Adipose tissue (tissue), 3 donors: ENCODE results near the gene RPP38. TPM values are rescaled to one million over a fixed set of nuclear protein-coding genes. Genes with fewer than 3 reads are reported as not detected.
A peak's percentile ranks its signal among the peaks of the same experiment; 100 is the strongest.

Experiments
- H3K27ac ChIP-seq: one replicate; pipeline ENCODE4 v1.5.1; 2013; ENCODE audit warnings: low read depth, low read length
- WGBS, 3 donors: extraction: QIAGEN DNeasy Blood & Tissue Kit; methylation state at CpG; one replicate each; pipeline ENCODE4 v1.1.7; 2013; 5-methylcytosine and 5-hydroxymethylcytosine counted together
- polyA plus RNA-seq, 3 donors: library from polyadenylated mRNA; stranded (reverse); fragments of 200-250 nt; gene quantifications; one replicate each; pipeline ENCODE4 v1.2.3, GENCODE V29; 2013
- donor health status: healthy with polysubstance abuse.
- donor health status: Bipolar disorder and iron deficiency.
- donor health status: healthy.

RPP38 gene, protein sequence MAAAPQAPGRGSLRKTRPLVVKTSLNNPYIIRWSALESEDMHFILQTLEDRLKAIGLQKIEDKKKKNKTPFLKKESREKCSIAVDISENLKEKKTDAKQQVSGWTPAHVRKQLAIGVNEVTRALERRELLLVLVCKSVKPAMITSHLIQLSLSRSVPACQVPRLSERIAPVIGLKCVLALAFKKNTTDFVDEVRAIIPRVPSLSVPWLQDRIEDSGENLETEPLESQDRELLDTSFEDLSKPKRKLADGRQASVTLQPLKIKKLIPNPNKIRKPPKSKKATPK
- 10 to 100 TPM in 2 of 3 donors, 1 to 10 TPM in 1; 8.3 to 14.5 (median 11.8) TPM for polyA plus RNA-seq

DNA sequence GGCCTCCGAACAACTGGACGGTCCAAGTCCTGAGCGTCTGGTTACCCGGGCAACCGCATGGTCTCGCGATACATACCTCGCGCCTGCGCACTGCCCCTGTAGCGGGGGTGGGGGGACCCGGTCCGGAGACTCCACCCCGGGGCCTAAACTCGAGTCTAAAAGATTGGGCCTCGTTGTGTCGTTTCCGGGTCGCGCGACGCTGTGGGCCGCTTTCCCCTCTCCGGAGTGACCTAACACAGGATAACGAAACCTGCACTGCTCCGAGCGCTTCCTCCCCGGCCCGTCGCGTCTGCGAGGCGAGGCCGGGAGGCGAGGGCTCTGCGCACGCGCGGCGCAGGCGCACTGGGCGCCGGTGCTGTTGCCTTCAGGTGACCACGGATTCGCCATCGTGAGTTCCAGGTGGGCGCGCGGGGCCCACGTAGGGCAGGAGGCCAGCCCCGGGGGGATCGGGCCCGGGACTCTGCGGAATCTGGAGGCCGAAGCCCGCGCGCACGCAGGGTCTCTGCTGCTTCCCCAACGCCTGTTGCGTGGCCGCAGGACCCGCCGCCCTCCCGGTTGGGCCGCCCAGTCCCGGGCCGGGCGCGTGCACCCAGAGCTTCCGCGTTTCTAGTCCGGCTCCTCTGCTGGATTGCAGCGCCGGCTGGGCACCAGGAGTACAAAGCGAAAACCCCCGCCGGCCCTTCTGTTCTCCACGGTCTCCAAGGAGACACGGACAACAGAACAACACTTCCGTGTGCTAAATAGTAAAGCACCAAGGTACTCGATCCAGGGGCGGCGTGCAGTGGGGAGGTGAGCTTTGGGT lies at the start of gene RPP38:
Gene RPP38, plus strand, starts transcription at position 345 of the 802 bp plus-strand sequence. CDS start 5,960 bp downstream, outside the sequence.
- WGBS, 3 donors: 0% methylated on average over 83 to 84 of the region's 84 CpGs
- H3K27ac ChIP-seq: peak within 1 kb of the TSS; percentile 62

DNA sequence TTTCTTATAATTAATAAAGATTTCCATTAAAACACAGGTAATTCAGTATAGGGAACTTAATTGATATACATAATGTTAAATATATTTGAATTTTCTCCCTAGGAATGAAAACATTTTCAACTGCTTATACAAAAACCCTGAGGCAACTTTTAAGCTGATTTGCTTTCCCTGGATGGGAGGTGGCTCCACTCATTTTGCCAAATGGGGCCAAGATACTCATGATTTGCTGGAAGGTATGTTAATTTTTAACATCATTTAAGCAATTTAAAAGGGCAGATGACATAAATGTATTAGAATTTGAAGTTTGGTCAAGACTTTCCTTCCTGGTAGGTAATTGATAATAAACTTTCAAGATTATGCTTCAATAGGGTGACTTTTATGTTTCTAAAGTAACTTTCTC lies 47.6 kb upstream of the RPP38 start:
- no peak overlapping the region for H3K27ac ChIP-seq

DNA sequence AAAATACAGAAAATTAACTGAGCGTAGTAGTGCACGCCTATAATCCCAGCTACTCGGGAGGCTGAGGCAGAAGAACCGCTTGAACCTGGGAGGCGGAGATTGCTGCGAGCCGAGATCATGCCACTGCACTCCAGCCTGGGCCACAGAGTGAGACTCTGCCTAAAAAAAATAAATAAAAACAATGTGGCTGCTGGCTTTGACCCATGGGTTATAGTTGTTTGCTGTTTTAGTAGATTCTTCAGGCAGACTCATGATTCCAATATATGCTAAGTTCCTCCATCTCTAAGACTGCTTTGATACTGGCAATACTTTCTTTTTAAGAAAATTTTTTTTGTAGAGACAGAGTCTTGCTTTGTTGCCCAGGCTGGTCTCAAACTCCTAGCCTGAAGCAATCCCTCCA lies 45.0 kb upstream of the RPP38 start:
- 91 to 92% (median 92%) methylated on average over 7 of the region's 7 CpGs for WGBS, 3 donors
- no peak overlapping the region for H3K27ac ChIP-seq

DNA sequence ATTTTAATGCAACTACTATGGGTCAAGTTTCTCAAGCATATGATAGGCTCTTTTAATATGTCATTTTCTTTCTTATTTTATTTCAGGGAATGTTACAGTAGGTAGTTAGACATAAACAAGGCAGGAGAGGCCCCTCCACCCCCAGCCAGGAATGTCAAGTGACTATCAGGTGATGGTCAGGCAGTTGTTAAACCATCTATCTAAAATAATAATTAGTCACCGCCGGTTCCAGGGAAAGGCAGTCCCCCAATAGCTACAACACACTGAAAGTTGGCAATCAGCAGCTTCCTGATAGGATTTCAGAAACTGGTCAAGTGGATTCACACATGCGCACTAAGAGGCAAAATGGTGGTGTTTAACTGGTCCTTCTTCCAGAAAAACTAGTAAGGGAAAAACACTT lies 44.1 kb upstream of the RPP38 start:
- 90 to 91% (median 91%) methylated on average over 3 of the region's 3 CpGs for WGBS, 3 donors
- no peak overlapping the region for H3K27ac ChIP-seq

DNA sequence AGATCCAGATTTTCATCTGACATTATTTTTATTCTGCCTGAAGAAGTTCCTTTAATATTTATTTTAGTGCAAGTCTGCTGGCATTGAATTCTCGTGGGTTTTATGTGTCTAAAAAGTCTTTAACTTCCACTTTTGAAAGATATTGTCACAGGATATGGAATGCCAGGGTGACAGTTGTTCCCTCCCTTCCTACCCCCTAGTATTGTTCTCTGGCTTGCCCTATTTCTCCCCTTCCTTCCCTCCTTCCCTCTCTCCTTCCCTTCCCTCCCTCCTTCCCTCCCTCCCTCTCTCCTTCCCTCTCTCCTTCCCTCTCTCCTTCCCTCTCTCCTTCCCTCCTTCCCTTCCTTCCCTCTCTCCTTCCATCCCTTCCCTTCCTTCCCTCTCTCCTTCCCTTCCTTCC lies 38.5 kb upstream of the RPP38 start:
- no peak overlapping the region for H3K27ac ChIP-seq
- WGBS, 3 donors: 49 to 77% (median 55%) methylated on average over 1 of the region's 1 CpG

DNA sequence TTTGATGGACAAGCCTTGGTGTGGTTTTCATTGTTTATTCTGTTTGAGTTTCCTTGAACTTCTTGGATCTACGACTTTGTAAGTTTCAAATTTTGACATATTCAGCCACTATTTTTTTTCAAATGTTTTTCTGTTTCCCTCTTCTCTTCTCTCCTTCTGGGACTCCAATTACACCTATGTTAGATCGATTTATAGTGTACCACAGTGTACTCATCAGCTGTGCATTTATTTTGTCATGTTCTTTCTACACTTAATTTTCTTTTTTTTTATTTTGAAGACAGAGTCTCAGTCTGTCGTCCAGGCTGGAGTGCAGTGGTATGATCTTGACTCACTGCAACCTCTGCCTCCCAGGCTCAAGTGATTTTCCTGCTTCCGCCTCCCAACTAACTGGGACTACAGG lies 37.2 kb upstream of the RPP38 start:
- 81 to 94% (median 82%) methylated on average over 4 of the region's 4 CpGs for WGBS, 3 donors

DNA sequence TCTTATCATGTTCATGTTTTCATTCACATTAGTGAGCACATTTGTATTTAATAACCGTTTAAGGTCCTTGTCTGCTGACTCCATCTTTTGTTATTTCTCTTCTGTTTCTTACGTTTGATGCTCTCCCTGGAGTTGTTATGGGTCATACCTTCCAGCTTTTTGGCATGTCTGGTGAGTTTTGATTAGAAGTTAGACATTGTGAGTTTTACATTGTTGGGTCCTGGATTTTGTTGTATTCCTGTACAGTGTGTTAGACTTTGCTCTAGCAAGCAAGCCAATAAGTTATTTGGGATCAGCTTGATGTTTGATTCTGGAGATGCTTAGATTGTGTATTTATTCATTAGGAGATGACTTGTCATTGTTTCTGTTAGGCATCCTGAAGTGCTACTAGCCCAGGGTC lies 36.5 kb upstream of the RPP38 start:
- WGBS, 3 donors: 73 to 85% (median 84%) methylated on average over 2 of the region's 2 CpGs

More for the DNA sequence above, 37.2 kb upstream of the RPP38 start:
- no peak overlapping the region for H3K27ac ChIP-seq

DNA sequence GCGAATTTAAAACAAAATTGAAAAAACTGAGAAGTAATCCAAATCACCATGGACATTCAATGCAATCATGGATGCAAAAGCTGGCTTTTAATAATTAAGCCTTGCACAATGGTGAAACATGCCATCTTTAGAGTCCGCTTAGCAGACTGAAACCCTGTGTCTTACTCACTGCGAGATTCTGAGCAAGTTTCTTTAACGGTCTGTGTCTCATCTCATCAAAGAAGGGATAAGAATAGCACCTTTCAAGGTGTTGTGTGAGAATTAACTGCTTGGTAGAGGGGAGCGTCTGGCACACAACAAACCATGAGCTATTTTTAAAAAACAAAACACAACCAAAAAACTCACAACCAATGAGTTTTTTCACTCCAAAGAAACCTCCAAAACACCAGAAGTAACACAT lies 30.0 kb upstream of the RPP38 start:
- H3K27ac ChIP-seq: no peak overlapping the region
- 85 to 94% (median 89%) methylated on average over 5 of the region's 5 CpGs for WGBS, 3 donors

More for the DNA sequence above, 36.5 kb upstream of the RPP38 start:
- H3K27ac ChIP-seq: no peak overlapping the region

DNA sequence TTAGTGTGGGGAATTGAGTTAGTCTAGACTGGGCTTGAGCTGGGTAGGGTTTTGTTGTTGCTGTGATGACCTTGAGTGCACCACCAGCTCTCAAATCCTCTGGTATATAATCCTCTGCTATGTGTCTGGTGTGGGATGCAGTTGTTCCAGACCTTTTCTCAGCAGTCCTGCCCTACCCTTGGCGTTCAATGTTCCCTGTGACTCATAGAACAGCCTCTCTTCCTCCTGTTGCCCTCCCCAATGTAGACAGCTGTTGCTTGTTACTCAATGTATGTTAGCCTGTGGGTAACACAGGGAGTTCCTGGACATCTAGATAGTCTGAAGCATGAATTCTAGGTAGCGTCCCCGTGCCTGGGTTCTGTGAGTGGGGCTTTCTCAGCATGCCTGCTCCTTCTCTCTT lies 28.4 kb upstream of the RPP38 start:
- WGBS, 3 donors: 82 to 92% (median 91%) methylated on average over 3 of the region's 3 CpGs
- H3K27ac ChIP-seq: no peak overlapping the region

DNA sequence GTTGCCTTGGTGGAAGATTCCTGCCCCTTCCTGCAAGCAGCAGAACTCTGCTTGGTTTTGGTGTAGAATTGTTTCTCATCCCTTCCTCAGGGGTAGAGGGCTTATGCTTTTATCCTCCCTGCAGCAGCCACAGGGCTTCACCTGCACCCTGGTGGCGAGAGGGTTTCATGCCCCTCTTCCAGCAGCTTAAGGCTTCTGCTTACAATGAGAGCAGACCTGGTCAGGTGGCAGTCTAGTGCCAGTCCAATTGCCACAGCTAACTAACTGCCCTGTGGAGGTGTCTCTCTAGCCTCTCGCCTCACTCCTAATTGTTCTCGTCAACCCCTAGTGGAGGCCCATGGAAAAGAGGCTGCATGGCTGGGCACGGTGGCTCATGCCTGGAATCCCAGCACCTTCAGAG lies 27.9 kb upstream of the RPP38 start:
- 68 to 83% (median 75%) methylated on average over 4 of the region's 4 CpGs for WGBS, 3 donors

DNA sequence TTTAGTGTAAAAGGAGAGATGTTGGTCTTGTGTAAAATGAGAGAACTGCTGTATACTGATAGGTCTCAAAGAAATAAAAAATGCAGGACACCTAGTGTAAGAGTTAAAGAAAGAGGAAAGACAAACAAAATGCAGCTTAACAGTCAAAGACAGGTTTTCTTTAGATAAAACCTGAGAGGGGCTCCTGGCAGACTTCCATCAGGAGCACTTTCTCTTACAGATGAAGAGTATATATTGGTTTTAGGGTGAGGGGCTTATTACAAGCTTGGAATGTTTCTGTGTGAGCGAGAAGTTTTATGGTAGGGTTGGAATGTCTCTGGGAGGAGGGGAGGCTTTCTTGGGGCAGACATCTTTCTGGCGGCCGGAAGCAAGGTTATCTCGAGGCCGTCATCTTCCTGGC lies 24.8 kb upstream of the RPP38 start:
- no peak overlapping the region for H3K27ac ChIP-seq
- WGBS, 3 donors: 90 to 96% (median 93%) methylated on average over 5 of the region's 5 CpGs

More for the DNA sequence above, 27.9 kb upstream of the RPP38 start:
- H3K27ac ChIP-seq: no peak overlapping the region

DNA sequence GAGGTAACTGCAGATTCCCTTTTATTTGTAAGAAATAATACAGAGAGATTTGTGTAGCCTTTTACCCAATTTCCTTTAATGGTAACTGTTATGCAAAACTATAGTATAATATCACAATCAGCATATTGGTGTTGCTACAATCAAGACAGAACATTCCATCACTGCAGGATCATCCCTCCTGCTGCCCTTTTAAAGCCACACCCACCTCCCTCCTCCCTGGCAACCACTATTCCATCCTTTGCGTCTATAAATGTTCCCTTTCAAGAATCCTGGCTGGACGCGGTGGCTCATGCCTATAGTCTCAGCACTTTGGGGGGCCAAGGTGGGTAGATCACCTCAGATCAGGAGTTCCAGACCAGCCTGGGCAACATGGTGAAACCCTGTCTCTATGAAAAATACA lies 21.7 kb upstream of the RPP38 start:
- 88 to 96% (median 95%) methylated on average over 3 of the region's 3 CpGs for WGBS, 3 donors

DNA sequence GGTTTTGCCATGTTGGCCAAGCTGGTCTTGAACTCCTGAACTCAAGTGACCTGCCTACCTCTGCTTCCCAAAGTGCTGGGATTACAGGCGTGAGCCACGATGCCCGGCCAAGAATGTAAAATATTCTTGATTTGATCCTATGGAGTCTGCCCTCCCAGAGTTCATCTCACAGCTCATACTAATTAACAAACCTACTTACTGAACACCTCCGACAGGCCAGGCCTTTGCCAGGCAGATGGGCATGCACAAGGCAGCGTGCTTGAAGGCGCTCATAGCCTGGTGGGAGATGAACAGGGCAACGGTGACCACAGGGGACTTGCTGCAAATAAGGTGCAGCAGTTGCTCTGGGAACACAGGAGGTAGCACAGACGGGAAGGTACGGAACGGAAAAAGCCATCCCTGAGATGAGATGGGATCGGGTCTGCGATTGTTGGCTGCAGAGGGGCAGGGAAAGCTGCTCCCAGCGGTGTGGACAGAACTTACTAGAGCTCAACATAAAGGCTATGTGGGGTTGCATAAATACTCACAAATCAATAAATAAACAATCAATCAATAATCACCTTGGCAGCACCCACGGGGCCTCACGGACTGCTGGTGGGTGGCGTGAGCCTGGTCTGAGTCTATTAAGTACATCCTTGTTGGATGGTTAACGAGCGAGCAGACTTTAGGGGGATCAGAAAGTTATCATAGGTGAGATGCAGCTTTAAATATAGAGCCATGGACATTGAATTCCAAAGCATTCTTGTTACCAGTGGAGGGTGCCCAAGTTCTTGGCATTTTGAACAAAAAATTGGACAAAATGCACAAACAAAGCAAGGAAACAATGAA lies 13.3 kb upstream of the RPP38 start:
- no peak overlapping the region for H3K27ac ChIP-seq
- 73 to 75% (median 74%) methylated on average over 18 of the region's 18 CpGs for WGBS, 3 donors

More for the DNA sequence above, 21.7 kb upstream of the RPP38 start:
- H3K27ac ChIP-seq: no peak overlapping the region

DNA sequence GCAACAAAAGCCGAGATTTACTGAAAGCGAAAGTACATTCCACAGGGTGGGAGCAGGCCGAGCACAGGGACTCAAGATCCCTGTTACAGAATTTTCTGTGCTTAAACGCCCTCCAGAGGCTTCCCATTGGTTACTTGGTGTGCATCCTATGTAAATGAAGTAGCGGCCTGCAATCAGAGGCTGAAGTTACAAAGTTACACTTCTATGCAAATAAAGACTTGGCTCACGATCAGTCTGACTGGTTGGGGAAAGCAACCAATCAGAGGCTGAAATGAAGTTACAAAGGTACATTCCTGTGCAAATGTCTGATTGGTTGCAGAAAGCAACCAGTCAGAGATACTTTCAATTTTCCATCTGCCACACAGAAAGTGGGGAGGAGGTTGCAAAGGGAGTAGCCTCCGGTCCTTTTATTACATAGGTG lies 12.6 kb upstream of the RPP38 start:
- no peak overlapping the region for H3K27ac ChIP-seq
- 28 to 38% (median 34%) methylated on average over 7 of the region's 7 CpGs for WGBS, 3 donors

DNA sequence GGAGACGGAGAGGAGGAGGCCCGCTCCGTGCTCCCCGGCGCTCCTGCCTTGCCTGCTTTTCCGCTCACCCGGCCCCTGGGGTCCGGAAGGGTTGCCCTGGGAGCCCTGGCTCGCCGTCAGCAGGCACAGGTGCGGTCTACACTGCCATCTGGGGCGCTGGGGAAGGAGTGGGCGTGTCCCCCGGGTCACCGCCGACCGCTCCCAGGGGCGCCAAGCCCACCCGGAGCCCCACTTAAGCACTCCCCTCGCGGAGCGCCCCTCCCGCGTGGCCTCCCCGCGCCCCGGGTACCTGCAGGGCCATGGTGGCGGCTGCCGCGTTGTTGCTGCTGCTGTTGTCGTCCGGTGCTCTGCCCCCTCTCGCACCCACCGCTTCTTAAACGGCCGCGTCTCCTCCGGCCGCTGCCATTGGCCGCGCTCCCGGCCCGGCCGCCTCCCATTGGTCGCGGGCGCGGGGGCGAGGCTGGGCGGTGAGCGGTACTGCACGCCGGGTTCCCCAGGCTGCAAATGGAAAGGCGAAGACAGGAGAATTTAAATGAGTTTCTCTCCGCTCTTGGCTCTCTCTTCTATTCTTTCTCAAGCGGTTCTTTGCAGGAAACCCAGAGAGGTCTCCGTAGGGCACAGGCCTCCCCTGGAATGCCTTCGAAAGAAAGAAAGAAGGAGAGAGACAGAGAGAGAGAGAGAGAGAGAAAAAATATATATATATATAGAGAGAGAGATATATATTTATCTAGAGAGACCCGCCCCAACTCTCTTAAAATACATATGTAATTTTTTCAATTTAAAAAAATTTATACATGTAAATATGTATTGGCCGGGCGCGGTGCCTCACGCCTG lies 8.5 kb upstream of the RPP38 start, which contains the start of gene ACBD7:
Gene ACBD7, minus strand, starts transcription at position 349 of the 834 bp plus-strand sequence. Its CDS starts 48 bp downstream, at position 301.
- H3K27ac ChIP-seq: no peak within 1 kb of the TSS
- WGBS, 3 donors: 6 to 7% (median 7%) methylated on average over 62 to 63 of the region's 63 CpGs

DNA sequence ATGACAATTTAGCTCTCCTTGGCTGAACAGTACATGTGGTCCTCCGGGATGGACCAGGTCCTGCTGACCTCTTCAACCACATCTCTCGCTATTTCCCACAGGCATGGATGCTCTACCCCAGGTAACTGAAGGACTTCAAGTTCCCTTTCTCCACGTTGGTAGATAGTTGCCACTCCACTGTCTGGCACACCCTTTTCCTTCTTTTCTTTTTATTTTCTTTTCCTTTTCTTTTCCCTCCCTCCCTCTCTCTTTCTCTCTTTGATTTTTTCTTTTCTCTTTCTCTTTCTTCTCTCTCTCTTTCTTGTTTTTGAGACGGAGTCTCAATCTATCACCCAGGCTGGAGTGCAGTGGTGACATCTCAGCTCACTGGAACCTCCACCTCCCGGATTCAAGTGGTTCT lies 5.7 kb upstream of the RPP38 start:
- WGBS, 3 donors: 83 to 87% (median 84%) methylated on average over 5 of the region's 5 CpGs
- H3K27ac ChIP-seq: no peak overlapping the region

DNA sequence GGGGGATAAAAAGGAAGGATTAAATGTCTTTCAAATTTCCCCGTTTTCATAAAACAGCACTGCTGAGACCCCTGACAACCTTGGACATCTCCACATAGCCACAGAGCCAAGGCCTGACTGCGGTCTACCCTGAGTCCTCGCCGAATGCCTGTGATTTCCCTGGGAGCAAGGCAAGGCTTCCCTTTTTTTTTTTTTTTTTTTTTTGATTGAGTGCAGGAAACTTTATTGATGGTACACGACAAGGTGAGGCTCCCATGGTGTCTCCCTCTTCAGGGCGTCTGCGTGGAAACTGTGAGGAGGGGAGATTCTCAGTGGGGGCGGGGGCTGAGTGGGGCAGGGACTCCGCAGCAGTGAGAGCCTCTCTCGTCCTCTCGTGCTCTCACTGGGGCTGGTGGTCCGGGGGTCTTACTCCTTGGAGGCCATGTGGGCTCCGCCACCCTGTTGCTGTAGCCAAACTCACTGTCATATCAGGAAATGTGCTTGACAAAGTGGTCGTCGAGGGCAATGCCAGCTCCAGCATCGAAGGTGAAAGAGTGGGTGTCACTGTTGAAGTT lies 4.2 kb upstream of the RPP38 start:
- H3K27ac ChIP-seq: no peak overlapping the region
- 88 to 95% (median 89%) methylated on average over 16 of the region's 16 CpGs for WGBS, 3 donors

DNA sequence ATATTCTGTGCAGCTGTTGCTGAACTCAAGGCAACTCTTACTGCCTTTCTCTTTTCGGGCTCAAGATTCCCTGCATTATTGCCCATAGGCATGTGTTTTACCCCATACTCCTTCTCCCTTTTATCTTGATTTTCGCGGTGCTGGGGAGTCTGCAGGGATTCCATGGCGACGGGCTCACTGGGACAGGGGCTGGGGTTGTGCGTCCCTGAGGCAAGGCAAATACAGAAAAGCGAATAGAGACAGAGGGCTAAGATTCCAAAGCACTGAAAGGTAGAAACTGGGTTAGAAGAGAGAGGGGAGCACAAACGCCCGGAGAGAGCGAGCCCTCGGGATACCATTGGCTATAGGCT lies 519 bp upstream of the RPP38 start:
- 0 to 2% (median 1%) methylated on average over 11 of the region's 11 CpGs for WGBS, 3 donors
- no peak overlapping the region for H3K27ac ChIP-seq
